H1 (cell line): ENCODE data around the gene ARHGAP15. TPM values are rescaled to one million over a fixed set of nuclear protein-coding genes. Genes with fewer than 3 reads are reported as not detected.

Source experiments
- polyA plus RNA-seq, 7 experiments: library from polyadenylated mRNA; depleted of rRNA in 3 of 7; stranded (reverse) in 5 of 7; unstranded in 2 of 7; fragments of >200 nt in 5 of 7; fragments of 200-250 nt in 2 of 7; gene quantifications; 1 replicate in 5 of 7; 2 replicates in 1 of 7; 4 replicates in 1 of 7; pipeline versions ENCODE4 v1.2.1 to v1.2.3, GENCODE V29; 2011 to 2013; ENCODE audit warnings: missing spikeins in 2 of 7, mixed read lengths in 2 of 7
- total RNA-seq: library from RNA; stranded (reverse); fragmentation: NEBNext Ultra II Directional; extraction: Animal tissue kit (Norgen Biotek cat#: 25700); gene quantifications from 2 replicates; pipeline ENCODE4 v1.2.1, GENCODE V29; 2021
- TF ChIP-seq, protein P1 (sequence below): fragments of 300-600 bp; sonication (generic); IDR thresholded peaks from 2 replicates; pipeline ENCODE4 v1.7.1; 2012; ENCODE audit warnings: low read length, moderate library complexity, mild to moderate bottlenecking, inconsistent platforms; ENCODE audit not compliant: insufficient replicate concordance

The ARHGAP15 gene
- total and polyA plus RNA-seq, 2 of the 8 experiments (the other 6 are each of a cell fraction or from before 2014, with no cell fraction given), result not detected

DNA sequence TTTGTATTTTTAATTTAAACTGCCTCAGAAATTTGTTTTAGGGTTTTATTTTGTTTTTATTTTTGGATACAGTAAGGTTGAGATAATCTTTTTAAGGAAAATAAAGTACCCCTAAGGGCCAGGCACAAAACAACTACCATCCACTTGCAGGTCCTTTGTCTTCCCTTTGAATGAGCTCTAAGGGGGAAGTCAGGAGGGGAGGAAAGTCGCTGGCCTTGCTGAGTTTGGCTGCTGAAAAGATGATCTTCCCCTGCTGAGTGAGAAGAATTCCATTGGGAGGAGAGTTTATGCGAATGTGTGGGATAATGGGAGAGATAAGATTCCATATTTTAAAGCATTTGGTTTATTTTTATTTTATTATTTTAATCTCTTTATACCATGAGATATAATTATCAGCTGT lies 100.7 kb downstream of the ARHGAP15 start (continued):
- TF ChIP-seq, protein P1, sequence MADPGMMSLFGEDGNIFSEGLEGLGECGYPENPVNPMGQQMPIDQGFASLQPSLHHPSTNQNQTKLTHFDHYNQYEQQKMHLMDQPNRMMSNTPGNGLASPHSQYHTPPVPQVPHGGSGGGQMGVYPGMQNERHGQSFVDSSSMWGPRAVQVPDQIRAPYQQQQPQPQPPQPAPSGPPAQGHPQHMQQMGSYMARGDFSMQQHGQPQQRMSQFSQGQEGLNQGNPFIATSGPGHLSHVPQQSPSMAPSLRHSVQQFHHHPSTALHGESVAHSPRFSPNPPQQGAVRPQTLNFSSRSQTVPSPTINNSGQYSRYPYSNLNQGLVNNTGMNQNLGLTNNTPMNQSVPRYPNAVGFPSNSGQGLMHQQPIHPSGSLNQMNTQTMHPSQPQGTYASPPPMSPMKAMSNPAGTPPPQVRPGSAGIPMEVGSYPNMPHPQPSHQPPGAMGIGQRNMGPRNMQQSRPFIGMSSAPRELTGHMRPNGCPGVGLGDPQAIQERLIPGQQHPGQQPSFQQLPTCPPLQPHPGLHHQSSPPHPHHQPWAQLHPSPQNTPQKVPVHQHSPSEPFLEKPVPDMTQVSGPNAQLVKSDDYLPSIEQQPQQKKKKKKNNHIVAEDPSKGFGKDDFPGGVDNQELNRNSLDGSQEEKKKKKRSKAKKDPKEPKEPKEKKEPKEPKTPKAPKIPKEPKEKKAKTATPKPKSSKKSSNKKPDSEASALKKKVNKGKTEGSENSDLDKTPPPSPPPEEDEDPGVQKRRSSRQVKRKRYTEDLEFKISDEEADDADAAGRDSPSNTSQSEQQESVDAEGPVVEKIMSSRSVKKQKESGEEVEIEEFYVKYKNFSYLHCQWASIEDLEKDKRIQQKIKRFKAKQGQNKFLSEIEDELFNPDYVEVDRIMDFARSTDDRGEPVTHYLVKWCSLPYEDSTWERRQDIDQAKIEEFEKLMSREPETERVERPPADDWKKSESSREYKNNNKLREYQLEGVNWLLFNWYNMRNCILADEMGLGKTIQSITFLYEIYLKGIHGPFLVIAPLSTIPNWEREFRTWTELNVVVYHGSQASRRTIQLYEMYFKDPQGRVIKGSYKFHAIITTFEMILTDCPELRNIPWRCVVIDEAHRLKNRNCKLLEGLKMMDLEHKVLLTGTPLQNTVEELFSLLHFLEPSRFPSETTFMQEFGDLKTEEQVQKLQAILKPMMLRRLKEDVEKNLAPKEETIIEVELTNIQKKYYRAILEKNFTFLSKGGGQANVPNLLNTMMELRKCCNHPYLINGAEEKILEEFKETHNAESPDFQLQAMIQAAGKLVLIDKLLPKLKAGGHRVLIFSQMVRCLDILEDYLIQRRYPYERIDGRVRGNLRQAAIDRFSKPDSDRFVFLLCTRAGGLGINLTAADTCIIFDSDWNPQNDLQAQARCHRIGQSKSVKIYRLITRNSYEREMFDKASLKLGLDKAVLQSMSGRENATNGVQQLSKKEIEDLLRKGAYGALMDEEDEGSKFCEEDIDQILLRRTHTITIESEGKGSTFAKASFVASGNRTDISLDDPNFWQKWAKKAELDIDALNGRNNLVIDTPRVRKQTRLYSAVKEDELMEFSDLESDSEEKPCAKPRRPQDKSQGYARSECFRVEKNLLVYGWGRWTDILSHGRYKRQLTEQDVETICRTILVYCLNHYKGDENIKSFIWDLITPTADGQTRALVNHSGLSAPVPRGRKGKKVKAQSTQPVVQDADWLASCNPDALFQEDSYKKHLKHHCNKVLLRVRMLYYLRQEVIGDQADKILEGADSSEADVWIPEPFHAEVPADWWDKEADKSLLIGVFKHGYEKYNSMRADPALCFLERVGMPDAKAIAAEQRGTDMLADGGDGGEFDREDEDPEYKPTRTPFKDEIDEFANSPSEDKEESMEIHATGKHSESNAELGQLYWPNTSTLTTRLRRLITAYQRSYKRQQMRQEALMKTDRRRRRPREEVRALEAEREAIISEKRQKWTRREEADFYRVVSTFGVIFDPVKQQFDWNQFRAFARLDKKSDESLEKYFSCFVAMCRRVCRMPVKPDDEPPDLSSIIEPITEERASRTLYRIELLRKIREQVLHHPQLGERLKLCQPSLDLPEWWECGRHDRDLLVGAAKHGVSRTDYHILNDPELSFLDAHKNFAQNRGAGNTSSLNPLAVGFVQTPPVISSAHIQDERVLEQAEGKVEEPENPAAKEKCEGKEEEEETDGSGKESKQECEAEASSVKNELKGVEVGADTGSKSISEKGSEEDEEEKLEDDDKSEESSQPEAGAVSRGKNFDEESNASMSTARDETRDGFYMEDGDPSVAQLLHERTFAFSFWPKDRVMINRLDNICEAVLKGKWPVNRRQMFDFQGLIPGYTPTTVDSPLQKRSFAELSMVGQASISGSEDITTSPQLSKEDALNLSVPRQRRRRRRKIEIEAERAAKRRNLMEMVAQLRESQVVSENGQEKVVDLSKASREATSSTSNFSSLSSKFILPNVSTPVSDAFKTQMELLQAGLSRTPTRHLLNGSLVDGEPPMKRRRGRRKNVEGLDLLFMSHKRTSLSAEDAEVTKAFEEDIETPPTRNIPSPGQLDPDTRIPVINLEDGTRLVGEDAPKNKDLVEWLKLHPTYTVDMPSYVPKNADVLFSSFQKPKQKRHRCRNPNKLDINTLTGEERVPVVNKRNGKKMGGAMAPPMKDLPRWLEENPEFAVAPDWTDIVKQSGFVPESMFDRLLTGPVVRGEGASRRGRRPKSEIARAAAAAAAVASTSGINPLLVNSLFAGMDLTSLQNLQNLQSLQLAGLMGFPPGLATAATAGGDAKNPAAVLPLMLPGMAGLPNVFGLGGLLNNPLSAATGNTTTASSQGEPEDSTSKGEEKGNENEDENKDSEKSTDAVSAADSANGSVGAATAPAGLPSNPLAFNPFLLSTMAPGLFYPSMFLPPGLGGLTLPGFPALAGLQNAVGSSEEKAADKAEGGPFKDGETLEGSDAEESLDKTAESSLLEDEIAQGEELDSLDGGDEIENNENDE, result no peak
